ENCODE data around the gene ATP6AP1.

DNA sequence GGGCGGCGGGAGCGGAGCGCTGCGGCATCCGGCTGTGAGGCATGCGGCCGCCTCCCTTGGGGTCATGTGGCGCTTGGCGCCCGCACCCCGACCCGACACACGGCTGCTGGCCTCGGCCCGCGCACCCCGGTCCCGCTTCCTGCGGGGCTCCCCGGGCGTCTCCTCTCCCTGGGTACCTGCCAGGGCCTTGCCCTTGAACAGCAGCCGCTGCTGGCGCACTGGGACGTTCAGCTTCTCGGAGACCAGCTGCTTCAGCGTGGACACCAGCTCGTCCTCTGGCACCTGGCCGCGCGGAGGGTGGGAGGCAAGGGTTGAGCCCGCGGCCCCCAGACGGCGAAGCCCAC is 57.5 kb downstream of the ATP6AP1 start:
- TF ChIP-seq, protein P1, sequence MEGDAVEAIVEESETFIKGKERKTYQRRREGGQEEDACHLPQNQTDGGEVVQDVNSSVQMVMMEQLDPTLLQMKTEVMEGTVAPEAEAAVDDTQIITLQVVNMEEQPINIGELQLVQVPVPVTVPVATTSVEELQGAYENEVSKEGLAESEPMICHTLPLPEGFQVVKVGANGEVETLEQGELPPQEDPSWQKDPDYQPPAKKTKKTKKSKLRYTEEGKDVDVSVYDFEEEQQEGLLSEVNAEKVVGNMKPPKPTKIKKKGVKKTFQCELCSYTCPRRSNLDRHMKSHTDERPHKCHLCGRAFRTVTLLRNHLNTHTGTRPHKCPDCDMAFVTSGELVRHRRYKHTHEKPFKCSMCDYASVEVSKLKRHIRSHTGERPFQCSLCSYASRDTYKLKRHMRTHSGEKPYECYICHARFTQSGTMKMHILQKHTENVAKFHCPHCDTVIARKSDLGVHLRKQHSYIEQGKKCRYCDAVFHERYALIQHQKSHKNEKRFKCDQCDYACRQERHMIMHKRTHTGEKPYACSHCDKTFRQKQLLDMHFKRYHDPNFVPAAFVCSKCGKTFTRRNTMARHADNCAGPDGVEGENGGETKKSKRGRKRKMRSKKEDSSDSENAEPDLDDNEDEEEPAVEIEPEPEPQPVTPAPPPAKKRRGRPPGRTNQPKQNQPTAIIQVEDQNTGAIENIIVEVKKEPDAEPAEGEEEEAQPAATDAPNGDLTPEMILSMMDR (IDR thresholded peaks at IDR 0.05), result no peak
- peak; percentile 11 for TF ChIP-seq POLR2A (IDR thresholded peaks at IDR 0.05)
